K562 (cell line): ENCODE data around the gene KRTAP6-2. TPM values are rescaled to one million over a fixed set of nuclear protein-coding genes. Genes with fewer than 3 reads are reported as not detected.

ENCODE experiments used
- ATAC-seq: fragments of 200-7000 bp; cut with Tn5 transposase; 3 replicates; pipeline ENCODE4 v1.9.1; 2020; ENCODE audit warnings: moderate library complexity
- BruUV-seq: library from RNA; stranded (reverse); fragments of 400-500 nt; replicated peaks from 2 replicates; lab custom pipeline; 2021; lab: Mats Ljungman, UMichigan
- CTCF ChIA-PET: fragments of 300-600 bp; formaldehyde crosslinking; extraction: SDS; loops from one replicate; lab custom pipeline; 2021; ENCODE audit warnings: low intra/inter-chr PET ratio; lab: Yijun Ruan, JAX
- POLR2A ChIA-PET: fragments of 300-600, 350-650 bp; sonication (Branson Sonifier 250); formaldehyde crosslinking; extraction: SDS; loops from one replicate; lab custom pipeline; 2021; ENCODE audit warnings: antibody characterized with exemption, inconsistent platforms; lab: Yijun Ruan, JAX
- DNase-seq, 4 experiments: peaks; one replicate each; pipeline versions ENCODE4 v3.0.0 to v3.0.0-alpha.2; 2011 to 2018; ENCODE audit warnings: low spot score in 3 of 4, mixed read lengths in 3 of 4; ENCODE audit errors: extremely low read depth in 1 of 4
- FAIRE-seq: peaks from 2 replicates; lab custom pipeline; 2011; peaks lifted over from hg19 to GRCh38; lab: Jason Lieb, UNC
- H2AFZ ChIP-seq: 2 replicates; pipeline ENCODE4 v1.6.0; 2011; ENCODE audit warnings: low read depth, low read length, control low read depth, inconsistent platforms
- H3K27ac ChIP-seq: fragments of 200-600 bp; 3 replicates; pipeline ENCODE4 v1.8.0; 2011; ENCODE audit warnings: low read depth, mild to moderate bottlenecking, control low read depth, inconsistent platforms, low read length, moderate library complexity, mixed read lengths; ENCODE audit errors: extremely low read depth
- H3K27me3 ChIP-seq, 2 experiments: fragments of 300-600 bp in 1 of 2; 2 replicates in 1 of 2; 3 replicates in 1 of 2; pipeline versions ENCODE4 v1.6.0 to v1.8.0; 2011; ENCODE audit warnings: inconsistent platforms in 2 of 2, low read length in 2 of 2, mild to moderate bottlenecking in 1 of 2, mixed read lengths in 1 of 2, moderate library complexity in 1 of 2; ENCODE audit not compliant: control insufficient read depth in 2 of 2, insufficient read depth in 2 of 2
- H3K36me3 ChIP-seq: fragments of 300-600 bp; 3 replicates; pipeline ENCODE4 v1.8.0; 2011; ENCODE audit warnings: mild to moderate bottlenecking, low read length, inconsistent platforms; ENCODE audit not compliant: control insufficient read depth, insufficient read depth
- H3K4me1 ChIP-seq, 2 experiments: fragments of 200-600 bp in 1 of 2; replicated peaks in 1 of 2; 2 replicates in 1 of 2; 3 replicates in 1 of 2; pipeline versions ENCODE4 v1.5.1 to v1.8.0; 2011; ENCODE audit warnings: inconsistent platforms in 2 of 2, low read length in 2 of 2, mild to moderate bottlenecking in 1 of 2, mixed read lengths in 1 of 2, moderate library complexity in 1 of 2; ENCODE audit not compliant: control insufficient read depth in 2 of 2, insufficient read depth in 2 of 2
- H3K4me2 ChIP-seq: 2 replicates; pipeline ENCODE4 v1.6.1; 2011; ENCODE audit warnings: low read length, control low read depth, inconsistent platforms, mixed read lengths; ENCODE audit not compliant: insufficient read depth
- H3K4me3 ChIP-seq: fragments of 200-600 bp; sonication (generic), shearing (Covaris generic); 2 replicates; pipeline ENCODE4 v1.5.1; 2016; ENCODE audit warnings: control low read depth, inconsistent platforms
- H3K79me2 ChIP-seq: fragments of 200-600 bp; 3 replicates; pipeline ENCODE4 v1.8.0; 2011; ENCODE audit warnings: low read length, inconsistent platforms; ENCODE audit not compliant: control insufficient read depth, insufficient read depth
- H3K9ac ChIP-seq, 2 experiments: 2 replicates each; pipeline versions ENCODE4 v1.6.0 to v1.6.1; 2011; ENCODE audit warnings: low read depth in 2 of 2, low read length in 2 of 2, control low read depth in 1 of 2, inconsistent platforms in 1 of 2, mild to moderate bottlenecking in 1 of 2, mixed read lengths in 1 of 2; ENCODE audit not compliant: insufficient read depth in 1 of 2
- H3K9me1 ChIP-seq: one replicate; pipeline ENCODE4 v1.6.0; 2011; ENCODE audit warnings: inconsistent platforms, mild to moderate bottlenecking, low read length, moderate library complexity; ENCODE audit not compliant: control insufficient read depth, insufficient read depth
- H3K9me3 ChIP-seq: replicated peaks from 2 replicates; pipeline ENCODE4 v1.5.1; 2011; ENCODE audit warnings: low read depth, low read length, inconsistent platforms; ENCODE audit not compliant: control insufficient read depth, insufficient read depth
- H4K20me1 ChIP-seq: replicated peaks from 2 replicates; pipeline ENCODE4 v1.6.1; 2011; ENCODE audit warnings: low read length, inconsistent platforms, mixed read lengths; ENCODE audit not compliant: control insufficient read depth, insufficient read depth
- BMI1 ChIP-seq: fragments of 150-350 bp; IDR thresholded peaks from 2 replicates; pipeline ENCODE4 v1.6.1; 2014; ENCODE audit warnings: low read length
- COPS2 ChIP-seq: fragments of 450-650 bp; conservative IDR thresholded peaks from 2 replicates; pipeline ENCODE4 v1.6.1; 2016; ENCODE audit warnings: mild to moderate bottlenecking, moderate library complexity
- FOXA3 ChIP-seq, 2 experiments: fragments of 450-650 bp in 1 of 2; sonication (generic) in 1 of 2; formaldehyde crosslinking; IDR thresholded peaks in 1 of 2; conservative IDR thresholded peaks in 1 of 2; 2 replicates each; pipeline versions ENCODE4 v1.4.0 to v1.8.0; 2020 to 2022; ENCODE audit warnings: mild to moderate bottlenecking in 2 of 2, missing genetic modification reagents in 1 of 2
- POLR3A ChIP-seq: IDR thresholded peaks from 2 replicates; pipeline ENCODE4 v1.6.1; 2011; ENCODE audit warnings: borderline replicate concordance, mild to moderate bottlenecking, moderate library complexity; ENCODE audit not compliant: insufficient read length, insufficient read depth; ENCODE audit errors: extremely low read depth
- SRSF1 ChIP-seq: fragments of 200-400 bp; formaldehyde crosslinking; IDR thresholded peaks from 2 replicates; pipeline ENCODE4 v1.6.1; 2017; ENCODE audit warnings: mild to moderate bottlenecking, low read depth, low read length, moderate library complexity
- TAF7 ChIP-seq: fragments of 450-650 bp; IDR thresholded peaks from 2 replicates; pipeline ENCODE4 v1.6.1; 2016; ENCODE audit warnings: missing genetic modification characterization, missing compliant biosample characterization
- TFAP4 ChIP-seq: sonication (generic); formaldehyde crosslinking; IDR thresholded peaks from 2 replicates; pipeline ENCODE4 v1.8.0; 2022; ENCODE audit warnings: missing genetic modification reagents, mild to moderate bottlenecking, moderate library complexity, borderline replicate concordance
- WGBS: fragments of 100-300 bp; shearing (Covaris generic); methylation state at CpG from one replicate; pipeline ENCODE4 v1.1.6; 2016; ENCODE audit warnings: low coverage, mixed read lengths; ENCODE audit not compliant: insufficient coverage; ENCODE audit errors: missing lambda C conversion rate; 5-methylcytosine and 5-hydroxymethylcytosine counted together
- in situ Hi-C: fragments of 300-500 bp; cut with MboI; formaldehyde crosslinking; loops from 4 replicates; pipeline ENCODE4 v1.15.0; 2018; ENCODE audit warnings: inconsistent platforms, mixed read lengths
- intact Hi-C: fragments of 100-400 bp; cut with micrococcal nuclease; formaldehyde crosslinking; loops from 2 replicates; pipeline ENCODE4 v1.14.2; 2022
- polyA plus RNA-seq, 8 experiments: library from polyadenylated mRNA; depleted of rRNA in 4 of 8; stranded (reverse) in 5 of 8; unstranded in 3 of 8; fragments of >200 nt; fragmentation: Nextera tagmentation in 2 of 8; fragmentation: Illumina TruSeq in 1 of 8; extraction: Ambion mirVana in 2 of 8; extraction: Trizol in 1 of 8; gene quantifications; 2 replicates each; pipeline versions ENCODE4 v1.2.1 to v1.2.3, GENCODE V29; 2011 to 2014; ENCODE audit warnings: inconsistent platforms in 1 of 8, missing spikeins in 1 of 8
- total RNA-seq, 7 experiments: library from RNA; depleted of rRNA in 6 of 7; stranded (reverse); fragments of >200 nt in 6 of 7; fragmentation: Illumina TruSeq in 2 of 7; extraction: Trizol in 2 of 7; gene quantifications; 2 replicates each; pipeline versions ENCODE4 v1.2.1 to v1.2.3, GENCODE V29; 2011 to 2021; ENCODE audit warnings: low replicate concordance in 1 of 7
- TF ChIP-seq, protein P1 (sequence below): sonication (generic); formaldehyde crosslinking; IDR thresholded peaks from 2 replicates; pipeline ENCODE4 v1.8.0; 2022; ENCODE audit warnings: missing genetic modification reagents, mild to moderate bottlenecking, borderline replicate concordance
- TF ChIP-seq, protein P2 (sequence below): fragments of 250-450 bp; sonication (Bioruptor Pico); IDR thresholded peaks from 2 replicates; pipeline ENCODE4 v1.8.0; 2022; ENCODE audit warnings: moderate library complexity, mild to moderate bottlenecking, inconsistent platforms

Gene KRTAP6-2
- total and polyA plus RNA-seq, 9 of the 15 experiments (the other 6 are each of a cell fraction or from before 2014, with no cell fraction given): not detected

DNA sequence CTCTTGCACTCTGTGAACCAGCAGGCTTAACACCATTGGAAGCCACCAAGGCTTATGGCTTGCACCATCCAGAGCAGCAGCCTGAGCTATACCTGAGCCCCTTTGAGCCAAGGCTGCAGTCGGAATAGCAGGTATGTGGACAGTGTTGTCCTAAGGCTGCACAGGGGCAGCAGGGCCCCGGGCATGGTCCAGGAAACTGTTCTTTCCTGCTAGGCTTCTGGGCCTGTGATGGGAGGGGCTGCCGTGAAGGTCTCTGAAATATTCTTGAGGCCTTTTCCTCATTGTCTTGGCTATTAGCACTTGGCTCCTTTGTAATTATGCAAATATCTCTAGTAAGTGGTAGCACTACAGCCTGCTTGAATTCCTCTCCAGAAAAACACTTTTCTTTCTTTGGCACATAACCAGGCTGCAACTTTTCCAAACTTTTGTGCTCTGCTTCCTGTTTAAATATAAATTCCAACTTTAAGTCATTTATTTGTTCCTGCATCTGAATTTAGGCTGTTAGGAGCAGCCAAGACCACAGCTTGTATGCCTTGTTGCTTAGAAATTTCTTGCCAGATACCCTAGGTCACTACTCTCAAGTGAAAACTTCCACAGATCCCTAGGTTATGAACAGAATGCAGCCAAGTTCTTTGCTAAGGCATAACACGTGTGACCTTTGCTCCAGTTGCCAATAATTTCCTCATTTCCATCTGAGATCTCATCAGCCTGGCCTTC is 26.9 kb upstream of the KRTAP6-2 start:
- no TSS peak for BruUV-seq
- CTCF ChIA-PET: no interaction called here
- FAIRE-seq (no peak), DNase-seq (no peak)
- no peak overlapping the region for H2AFZ ChIP-seq
- no peaks in the 10 kb centered on the region for H3K4me1 ChIP-seq
- no peak overlapping the region for H3K27ac ChIP-seq
- WGBS: 1% methylated on average over 4 of the region's 4 CpGs
- no peak for TF ChIP-seq TAF7
- TF ChIP-seq, all 486 proteins: peak for 0
- intact Hi-C loops (no loop called here), in situ Hi-C loops (no loop called here)
- POLR2A ChIA-PET: no interaction called here
- Histone ChIP-seq H3K27me3 (no peaks in the 10 kb centered on the region), H4K20me1 (no peaks in the 10 kb centered on the region), H3K9ac (no peak overlapping the region), H3K9me1 (no peaks in the 10 kb centered on the region), H3K4me3 (no peak overlapping the region), H3K4me2 (no peak overlapping the region), H3K9me3 (no peaks in the 10 kb centered on the region), H3K36me3 (no peaks in the 10 kb centered on the region), H3K79me2 (no peaks in the 10 kb centered on the region)
- no peak for ATAC-seq

DNA sequence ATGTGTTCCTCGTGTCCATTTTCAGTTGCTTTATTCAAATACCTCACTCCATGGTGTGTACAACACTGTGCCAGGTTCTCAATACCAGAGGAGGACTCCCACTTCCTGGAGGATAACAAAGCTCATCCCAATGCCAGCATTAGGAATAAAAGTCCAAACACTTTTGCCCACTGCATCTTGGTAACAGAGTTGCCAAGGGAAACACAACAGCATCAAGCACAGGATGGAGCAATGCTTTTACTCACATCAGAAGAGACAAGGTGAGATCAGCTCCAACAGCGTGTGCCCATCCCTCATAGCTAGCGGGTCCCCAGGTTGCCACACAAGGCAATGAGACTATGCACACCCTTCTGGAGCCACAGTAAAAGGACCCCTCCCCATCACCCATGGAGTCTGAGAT is 24.7 kb upstream of the KRTAP6-2 start:
- Histone ChIP-seq H3K79me2 (no peaks in the 10 kb centered on the region), H3K27ac (no peak overlapping the region), H4K20me1 (no peaks in the 10 kb centered on the region)
- TF ChIP-seq POLR3A (no peak), BMI1 (no peak), COPS2 (no peak), FOXA3 (CRISPR knock-in tag; conservative IDR thresholded peaks at IDR 0.05 in 1 of 2, IDR thresholded peaks at IDR 0.05 in 1 of 2) (no peak), SRSF1 (no peak), TFAP4 (CRISPR knock-in tag) (no peak)
- TF ChIP-seq, protein P1, sequence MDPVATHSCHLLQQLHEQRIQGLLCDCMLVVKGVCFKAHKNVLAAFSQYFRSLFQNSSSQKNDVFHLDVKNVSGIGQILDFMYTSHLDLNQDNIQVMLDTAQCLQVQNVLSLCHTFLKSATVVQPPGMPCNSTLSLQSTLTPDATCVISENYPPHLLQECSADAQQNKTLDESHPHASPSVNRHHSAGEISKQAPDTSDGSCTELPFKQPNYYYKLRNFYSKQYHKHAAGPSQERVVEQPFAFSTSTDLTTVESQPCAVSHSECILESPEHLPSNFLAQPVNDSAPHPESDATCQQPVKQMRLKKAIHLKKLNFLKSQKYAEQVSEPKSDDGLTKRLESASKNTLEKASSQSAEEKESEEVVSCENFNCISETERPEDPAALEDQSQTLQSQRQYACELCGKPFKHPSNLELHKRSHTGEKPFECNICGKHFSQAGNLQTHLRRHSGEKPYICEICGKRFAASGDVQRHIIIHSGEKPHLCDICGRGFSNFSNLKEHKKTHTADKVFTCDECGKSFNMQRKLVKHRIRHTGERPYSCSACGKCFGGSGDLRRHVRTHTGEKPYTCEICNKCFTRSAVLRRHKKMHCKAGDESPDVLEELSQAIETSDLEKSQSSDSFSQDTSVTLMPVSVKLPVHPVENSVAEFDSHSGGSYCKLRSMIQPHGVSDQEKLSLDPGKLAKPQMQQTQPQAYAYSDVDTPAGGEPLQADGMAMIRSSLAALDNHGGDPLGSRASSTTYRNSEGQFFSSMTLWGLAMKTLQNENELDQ (CRISPR knock-in tag): no peak
- TF ChIP-seq, protein P2, sequence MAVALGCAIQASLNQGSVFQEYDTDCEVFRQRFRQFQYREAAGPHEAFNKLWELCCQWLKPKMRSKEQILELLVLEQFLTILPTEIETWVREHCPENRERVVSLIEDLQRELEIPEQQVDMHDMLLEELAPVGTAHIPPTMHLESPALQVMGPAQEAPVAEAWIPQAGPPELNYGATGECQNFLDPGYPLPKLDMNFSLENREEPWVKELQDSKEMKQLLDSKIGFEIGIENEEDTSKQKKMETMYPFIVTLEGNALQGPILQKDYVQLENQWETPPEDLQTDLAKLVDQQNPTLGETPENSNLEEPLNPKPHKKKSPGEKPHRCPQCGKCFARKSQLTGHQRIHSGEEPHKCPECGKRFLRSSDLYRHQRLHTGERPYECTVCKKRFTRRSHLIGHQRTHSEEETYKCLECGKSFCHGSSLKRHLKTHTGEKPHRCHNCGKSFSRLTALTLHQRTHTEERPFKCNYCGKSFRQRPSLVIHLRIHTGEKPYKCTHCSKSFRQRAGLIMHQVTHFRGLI (CRISPR knock-in tag): no peak
- TF ChIP-seq, all 486 proteins: peak for 0
- no peaks in the 10 kb centered on the region for H3K36me3 ChIP-seq
- no peak overlapping the region for H2AFZ ChIP-seq
- H3K9me3 ChIP-seq: no peaks in the 10 kb centered on the region
- no TSS peak for BruUV-seq
- WGBS: 4% methylated on average over 3 of the region's 3 CpGs
- DNase-seq (no peak), FAIRE-seq (no peak), ATAC-seq (no peak)
- ChIA-PET CTCF (no interaction called here), POLR2A (interaction anchor here (0.7 kb wide), 1 partner anchor 744 kb away, joined by 3 read pairs; no protein-coding TSS in a partner anchor)
- H3K27me3 ChIP-seq: no peaks in the 10 kb centered on the region
- H3K4me2 ChIP-seq: no peak overlapping the region
- H3K4me3 ChIP-seq: no peak overlapping the region
- in situ Hi-C loops (no loop called here), intact Hi-C loops (no loop called here)
- no peaks in the 10 kb centered on the region for H3K4me1 ChIP-seq
- no peak overlapping the region for H3K9ac ChIP-seq
- H3K9me1 ChIP-seq: no peaks in the 10 kb centered on the region
